ENCODE results near the gene FDX2. TPM values are rescaled to one million over a fixed set of nuclear protein-coding genes. Genes with fewer than 3 reads are reported as not detected.
A peak's percentile ranks its signal among the peaks of the same experiment; 100 is the strongest.
"Not testable (repeated sequence)": the region's sequence is repeated elsewhere in the genome, so short reads cannot be mapped to it uniquely, and the experiment has no call there.

FDX2 gene
- 27.3 TPM for polyA plus RNA-seq (2013, experiment 1 of 2; ENCODE audit: insufficient read length)
- 18.9 TPM for polyA plus RNA-seq (2013, experiment 2 of 2; ENCODE audit: insufficient read length)

GRCh38 chr19:10315335-10316214, at the start of gene FDX2:
Gene FDX2 (minus strand): TSS chr19:10316015. CDS start chr19:10315996, 19 bp downstream.
- DNase-seq, result peak; percentile 73

GRCh38 chr19:10365518-10365917, 49.7 kb upstream of the FDX2 start:
- DNase-seq, result no peak

- DNase-seq, result no peak
Observed at GRCh38 chr19:10364644-10365043, 48.8 kb upstream of the FDX2 start.

GRCh38 chr19:10363789-10364281, 48.0 kb upstream of the FDX2 start:
- no peak for DNase-seq

GRCh38 chr19:10362259-10362658, 46.4 kb upstream of the FDX2 start:
- no peak for DNase-seq

- no peak for DNase-seq
Observed at GRCh38 chr19:10361569-10362011, 45.8 kb upstream of the FDX2 start.

GRCh38 chr19:10356431-10356830, 40.6 kb upstream of the FDX2 start:
- no peak for DNase-seq

- DNase-seq, result peak; percentile 21
Observed at GRCh38 chr19:10353793-10354391, 38.1 kb upstream of the FDX2 start.

- no peak for DNase-seq
Observed at GRCh38 chr19:10352764-10353671, 37.2 kb upstream of the FDX2 start.

- no peak for DNase-seq
Observed at GRCh38 chr19:10346509-10346908, 30.7 kb upstream of the FDX2 start.

GRCh38 chr19:10344780-10345179, 29.0 kb upstream of the FDX2 start:
- peak; percentile 7 for DNase-seq

GRCh38 chr19:10343495-10343894, 27.7 kb upstream of the FDX2 start:
- DNase-seq, result no peak

- no peak for DNase-seq
Observed at GRCh38 chr19:10339977-10340376, 24.2 kb upstream of the FDX2 start.

GRCh38 chr19:10339380-10339960, 23.7 kb upstream of the FDX2 start, which contains the start of gene ICAM3:
Gene ICAM3 (minus strand): TSS chr19:10339624. CDS start chr19:10339614, 10 bp downstream.
- no peak for DNase-seq

- DNase-seq, result no peak
Observed at GRCh38 chr19:10338940-10339339, 23.1 kb upstream of the FDX2 start.

GRCh38 chr19:10336725-10337124, 20.9 kb upstream of the FDX2 start:
- not testable (repeated sequence) for DNase-seq

GRCh38 chr19:10335352-10335985, 19.7 kb upstream of the FDX2 start:
- no peak for DNase-seq

GRCh38 chr19:10334588-10335351, 19.0 kb upstream of the FDX2 start:
- peak; percentile 92 for DNase-seq

GRCh38 chr19:10333758-10334587, 18.2 kb upstream of the FDX2 start:
- DNase-seq, result peak; percentile 4
